HG03159 (cell line): ENCODE results near the gene OTOS.

Experiments
- ATAC-seq: cut with Tn5 transposase; IDR thresholded peaks from one replicate; pipeline ENCODE4 v1.9.1; 2021; ENCODE audit warnings: mild to moderate bottlenecking, moderate library complexity; ENCODE audit not compliant: unreplicated experiment

Gene OTOS

DNA sequence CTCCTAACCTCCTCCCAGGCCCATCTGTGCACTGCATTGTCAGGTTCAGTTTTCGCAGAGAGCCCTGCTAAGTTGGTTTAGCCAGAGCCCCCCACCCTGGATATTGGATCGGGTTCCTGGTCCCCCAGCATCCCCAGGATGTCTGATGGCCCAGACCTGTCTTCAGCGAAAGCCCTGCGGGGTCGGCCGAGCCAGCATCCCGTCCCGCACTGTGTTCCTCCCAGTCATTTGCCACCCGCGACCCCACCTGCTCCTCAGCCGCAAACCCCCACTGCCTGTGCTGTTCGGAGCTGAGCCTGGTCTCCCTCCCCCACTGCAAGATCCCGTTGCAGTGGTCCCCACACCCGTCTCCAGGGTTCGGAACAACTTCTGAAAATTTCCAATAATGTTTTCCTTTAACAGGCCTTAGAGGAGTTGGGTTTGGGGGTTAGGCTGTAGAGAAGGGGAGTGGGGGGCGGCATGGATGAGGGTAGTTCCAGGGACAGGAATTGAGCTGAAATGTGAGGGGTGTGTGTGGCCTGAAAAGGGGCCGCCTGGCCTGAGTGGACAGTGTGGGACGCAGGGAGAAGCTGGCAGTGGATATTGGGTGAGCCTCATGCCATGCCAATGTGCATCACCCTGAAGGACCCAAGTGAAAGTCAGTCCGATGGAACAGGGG is 2.7 kb downstream of the OTOS start:
- ATAC-seq = no peak

DNA sequence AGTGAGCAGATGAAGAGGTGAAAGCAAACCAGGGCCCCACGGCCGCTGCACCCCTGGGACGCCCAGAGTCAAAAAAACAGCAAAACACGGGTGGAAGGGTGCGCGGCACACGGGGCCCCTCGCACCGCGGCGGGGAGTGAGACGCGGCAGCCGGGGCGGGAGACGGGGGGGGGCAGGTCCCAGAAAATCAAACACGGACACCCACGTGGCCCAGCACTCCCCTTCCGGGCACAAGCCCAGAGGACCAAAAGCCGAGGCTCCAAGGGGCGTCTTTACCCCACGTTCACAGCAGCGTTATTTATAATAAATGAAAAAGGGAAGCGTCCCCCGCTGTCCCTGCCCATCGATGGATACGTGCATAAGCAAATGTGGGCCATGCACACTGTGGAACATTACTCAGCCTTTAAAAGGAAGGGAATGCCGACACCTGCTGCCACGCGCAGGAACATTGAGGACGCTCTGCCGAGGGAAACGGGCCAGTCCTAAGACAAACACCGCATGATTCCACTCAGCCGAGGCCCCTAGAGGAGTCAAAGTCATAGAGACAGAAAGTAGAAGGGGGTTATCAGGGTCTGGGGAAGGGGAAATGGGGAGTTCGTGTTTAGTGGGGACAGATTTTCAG is 3.7 kb downstream of the OTOS start:
- ATAC-seq = peak; percentile 5

DNA sequence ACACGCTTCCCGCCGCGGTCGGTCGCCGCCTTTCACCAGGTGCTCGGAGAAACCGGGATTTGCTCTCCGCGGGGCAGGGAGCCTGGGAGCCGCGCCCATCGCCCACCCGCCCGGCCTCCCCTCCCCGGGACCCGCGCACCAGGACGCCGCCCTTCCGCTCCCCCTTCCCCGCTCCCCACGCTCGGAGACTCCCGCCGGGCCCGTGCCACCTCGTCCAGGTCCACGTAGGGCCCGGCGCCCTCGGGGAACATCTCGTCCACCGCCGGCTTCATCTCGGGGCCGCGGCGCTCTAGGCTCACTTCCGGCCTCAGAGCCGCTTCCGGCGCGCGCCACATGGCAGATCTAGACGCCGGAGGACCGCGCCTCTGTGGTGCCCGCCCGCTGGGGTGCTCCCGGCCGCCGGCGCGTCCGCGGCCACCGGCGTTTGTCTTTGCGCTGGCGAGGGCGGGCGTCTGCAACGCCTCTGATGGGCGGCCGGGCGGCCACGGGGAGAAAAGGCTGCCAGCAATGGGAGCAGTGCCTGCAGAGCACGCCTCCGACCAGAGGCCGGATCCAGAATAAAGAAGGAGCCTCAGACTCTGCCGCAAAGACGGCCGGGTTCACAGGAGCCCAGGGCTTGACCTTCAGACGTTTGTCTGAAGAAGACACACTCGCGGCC is 4.3 kb downstream of the OTOS start, which contains the start of gene COPS9:
Gene COPS9 (minus strand): TSS at position 293 of the 658 bp plus-strand sequence. CDS start 21 bp downstream, at position 272.
- ATAC-seq = peak; percentile 90

DNA sequence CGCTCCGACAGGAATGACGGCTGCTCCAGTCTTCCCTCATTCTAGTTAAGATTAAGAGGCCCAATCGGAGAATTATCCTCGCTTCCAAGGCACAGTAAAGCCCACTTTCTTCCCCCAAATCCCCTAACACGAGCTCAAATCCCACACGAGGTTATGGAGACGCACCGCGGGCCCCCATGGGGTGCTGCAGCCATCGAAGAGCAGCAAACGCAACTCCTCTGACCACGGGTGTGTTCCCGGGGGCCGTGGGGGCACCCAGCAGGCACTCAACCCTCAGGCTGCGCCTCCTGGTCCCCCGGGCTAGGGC is 4.8 kb downstream of the OTOS start:
- peak; percentile 38 for ATAC-seq

DNA sequence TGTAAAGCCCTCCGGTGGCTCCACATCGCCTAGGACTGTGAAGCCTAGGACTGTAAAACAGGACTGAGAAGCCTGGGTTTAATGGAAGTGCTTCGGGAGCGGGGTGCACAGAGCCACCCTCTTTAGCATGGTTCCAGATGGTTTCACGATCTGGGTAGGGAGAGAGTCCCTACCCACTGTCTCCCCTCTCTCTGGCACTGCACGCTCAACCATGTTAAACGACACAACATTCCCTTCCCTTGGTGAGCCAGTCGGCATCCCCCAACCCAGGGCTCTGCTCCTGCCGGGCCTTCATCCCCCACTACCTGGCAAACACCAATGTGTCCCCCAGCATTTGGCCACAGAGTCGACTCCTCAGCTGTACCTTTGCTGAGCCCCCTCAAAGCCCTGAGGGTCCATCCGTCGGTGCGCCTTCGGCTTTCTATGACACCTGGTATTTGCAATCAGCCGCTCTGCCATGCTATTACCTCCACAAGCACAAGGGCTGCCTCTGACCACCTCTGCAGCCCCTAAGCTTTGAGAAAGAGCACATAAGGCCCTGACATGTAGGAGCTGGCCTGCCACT is 5.4 kb downstream of the OTOS start:
- ATAC-seq = no peak

DNA sequence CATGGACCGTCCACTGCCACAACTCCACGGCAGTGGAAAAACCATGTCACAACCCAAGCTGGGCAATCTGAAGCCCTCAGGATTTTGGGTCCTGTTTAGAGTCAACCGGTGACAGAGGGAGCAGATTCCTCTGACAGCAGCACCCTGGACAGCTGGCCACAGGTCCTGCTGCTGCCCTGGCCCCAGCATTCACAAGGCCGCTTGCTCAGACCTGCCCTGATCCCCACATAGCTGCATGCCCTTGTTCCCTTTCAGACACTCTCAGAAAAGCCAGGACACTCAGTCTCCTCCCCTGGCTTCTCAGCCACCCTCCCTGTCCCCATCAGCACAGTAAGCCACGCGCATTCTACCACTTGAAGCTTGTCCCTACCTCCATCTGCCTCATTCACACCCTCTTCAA is 6.0 kb downstream of the OTOS start:
- no peak for ATAC-seq

DNA sequence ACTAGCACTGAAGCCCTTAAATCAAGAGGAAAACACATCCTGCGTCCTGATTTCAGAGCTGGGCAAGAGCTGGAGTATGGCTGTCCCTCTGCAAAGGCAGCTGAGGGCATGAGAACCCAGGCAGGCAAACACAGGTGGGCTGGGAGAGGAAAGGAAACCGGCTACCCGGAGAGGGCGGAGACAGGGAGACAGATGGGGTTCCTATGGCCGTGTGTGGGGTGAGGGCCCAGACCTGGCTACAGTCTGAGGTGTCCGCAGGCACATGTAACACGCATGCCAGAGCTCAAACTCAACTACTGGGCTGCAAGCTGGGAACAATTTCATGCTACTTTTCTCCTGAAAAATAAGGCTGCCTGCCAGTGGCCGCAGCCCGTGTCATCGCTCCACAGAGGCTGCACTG is 7.1 kb downstream of the OTOS start:
- no peak for ATAC-seq

DNA sequence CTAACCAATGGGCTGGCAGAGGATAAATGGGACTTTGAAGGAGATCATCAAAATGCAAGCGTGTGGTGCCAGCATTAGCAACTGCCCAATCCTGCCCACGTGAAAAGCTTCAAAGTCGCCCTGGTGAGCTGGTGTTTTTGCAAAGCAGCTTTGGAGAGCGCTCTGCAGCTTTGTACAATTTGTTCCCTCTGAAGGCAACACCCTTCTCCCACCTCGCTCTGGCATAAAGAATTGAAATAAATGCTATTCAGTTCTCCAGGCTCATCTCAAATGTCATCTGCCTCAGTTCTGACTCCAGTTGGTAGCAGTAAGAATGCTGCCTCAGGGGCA is 7.8 kb downstream of the OTOS start:
- no peak for ATAC-seq

DNA sequence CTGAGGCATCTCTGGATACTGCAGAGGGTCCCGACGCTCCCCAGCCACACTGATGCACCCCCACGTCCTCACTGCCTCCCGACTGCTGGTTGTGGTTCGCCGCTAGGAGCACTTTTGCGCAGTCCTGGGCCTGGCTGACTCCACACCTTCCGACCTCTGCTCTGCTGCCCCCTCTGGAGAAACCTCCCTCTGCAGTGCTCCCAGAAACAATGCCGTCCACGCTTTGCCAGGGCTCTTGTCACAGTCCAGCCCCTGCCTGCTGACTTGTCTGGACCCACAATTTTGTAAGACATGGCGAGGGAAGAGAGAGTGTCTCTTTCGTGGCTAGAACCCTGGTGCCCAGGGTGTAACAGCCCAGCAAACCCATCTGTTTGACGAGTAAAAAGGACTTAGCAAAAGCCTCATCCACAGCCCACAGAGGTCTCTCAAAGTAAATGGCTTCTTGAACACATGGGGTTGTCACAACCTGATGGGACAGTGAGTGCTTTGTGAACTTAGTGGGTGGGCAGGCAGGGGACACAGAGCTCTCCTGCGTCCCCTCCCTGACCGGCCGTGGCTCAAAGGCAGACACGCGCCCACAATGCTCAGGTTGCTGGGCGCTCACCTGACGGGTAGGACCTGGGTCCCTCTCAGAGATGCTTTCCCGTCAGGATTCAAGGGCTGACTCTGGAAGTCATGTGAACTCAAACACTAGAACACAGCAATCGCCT is 8.4 kb downstream of the OTOS start:
- ATAC-seq = no peak

DNA sequence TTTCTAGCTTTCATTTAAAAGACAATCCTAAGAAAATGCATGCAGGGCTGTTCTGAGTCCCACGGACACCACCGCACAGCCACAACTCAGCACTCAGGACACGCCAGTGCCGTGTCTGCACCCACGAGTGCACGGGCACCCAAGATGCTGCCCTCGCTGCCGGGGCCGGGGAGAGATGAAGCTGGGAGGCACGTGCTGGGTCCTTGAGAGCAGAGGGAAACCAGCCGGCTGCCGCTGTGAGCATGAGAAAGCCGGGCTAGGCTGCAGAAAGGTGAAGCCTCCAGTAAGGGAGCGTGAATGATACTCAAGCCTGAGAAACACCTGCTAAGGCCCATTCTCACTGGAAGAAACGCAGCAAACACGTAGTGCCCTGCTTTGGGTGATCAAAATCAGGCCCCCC is 9.2 kb downstream of the OTOS start:
- no peak for ATAC-seq

DNA sequence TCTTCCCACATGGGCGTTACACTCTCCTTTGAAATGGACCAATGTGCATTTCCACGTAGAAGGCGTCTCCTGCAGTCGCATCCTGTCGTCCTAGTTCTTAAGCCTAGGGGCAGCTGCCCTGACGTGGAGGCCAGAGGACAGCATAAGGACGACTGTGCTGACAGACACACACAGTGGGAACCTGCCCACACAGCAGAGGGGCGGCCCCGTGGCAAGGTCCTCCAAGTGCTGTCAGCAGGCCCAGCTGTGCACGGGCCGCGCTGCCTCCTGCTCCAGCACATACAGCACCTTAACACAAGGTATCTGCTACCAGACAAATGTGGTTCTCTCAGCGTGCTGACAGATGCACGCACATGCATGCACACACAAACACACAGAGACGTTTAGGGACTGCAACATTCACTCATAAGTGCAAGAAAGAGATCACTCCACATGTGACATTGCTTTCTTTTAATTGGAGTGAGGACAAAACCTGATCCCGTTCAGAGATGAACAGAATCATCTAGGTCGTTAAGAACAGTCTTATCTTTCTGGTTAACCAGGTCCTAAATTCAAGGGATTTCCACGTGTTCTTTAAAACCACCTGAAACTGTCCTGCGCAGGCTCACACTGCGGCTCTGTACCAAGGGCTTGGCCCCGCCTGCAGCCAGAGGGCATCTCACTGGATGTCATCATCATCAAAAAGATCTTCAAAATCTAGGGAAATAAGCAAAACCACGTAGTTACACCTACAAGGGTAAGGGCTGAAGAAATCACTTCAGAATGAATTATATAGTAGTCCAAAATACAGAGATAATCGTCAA is 9.9 kb downstream of the OTOS start:
- no peak for ATAC-seq

DNA sequence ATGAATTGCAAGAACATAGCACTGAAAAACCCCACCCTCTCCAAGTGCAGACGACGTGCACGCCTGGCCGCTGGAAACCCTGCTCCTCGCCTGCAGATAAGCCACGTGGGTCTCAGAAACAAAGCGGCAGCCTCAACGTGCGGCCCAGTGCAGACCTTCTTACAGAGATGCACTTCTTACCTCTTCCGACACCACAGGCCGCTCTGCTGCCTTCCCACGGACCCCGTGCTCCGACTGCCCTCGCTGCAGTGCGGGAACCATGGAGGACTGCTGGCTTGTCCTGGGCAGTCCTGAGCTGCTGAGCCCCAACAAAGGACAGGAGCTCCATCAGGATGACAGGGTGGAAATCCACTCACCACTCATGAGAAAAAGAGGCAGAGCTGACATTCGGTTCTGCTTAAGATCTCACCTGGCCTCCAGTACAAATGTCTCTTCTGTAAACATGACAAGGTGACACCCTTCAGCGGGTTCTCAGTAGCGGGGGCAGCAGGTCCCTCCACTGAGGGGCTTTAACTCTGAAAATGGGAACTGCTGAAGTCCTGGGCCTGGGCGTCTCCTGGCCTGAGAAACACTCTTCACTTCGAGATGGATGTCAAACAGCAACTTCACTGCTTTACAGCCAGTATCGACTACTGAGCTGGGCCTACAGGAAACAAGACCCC is 10.6 kb downstream of the OTOS start:
- ATAC-seq = no peak

DNA sequence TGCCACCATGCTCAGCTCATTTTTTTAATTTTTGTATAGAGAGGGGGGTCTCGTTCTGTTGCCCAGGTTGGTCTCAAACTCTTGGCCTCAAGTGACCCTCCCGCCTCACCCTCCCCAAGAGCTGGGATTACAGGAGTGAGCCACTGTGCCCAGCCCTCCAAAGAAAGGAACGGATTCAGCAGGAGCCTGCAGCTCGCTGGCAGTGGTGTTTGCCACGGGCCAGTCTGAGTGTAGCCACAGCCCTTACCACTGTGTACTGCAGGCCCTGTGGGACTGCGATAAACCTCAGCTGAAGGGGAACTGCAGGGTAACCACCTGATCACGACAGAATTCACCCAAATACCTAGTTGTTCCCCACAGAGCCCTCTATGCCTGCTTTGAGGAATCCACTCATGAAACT is 11.1 kb downstream of the OTOS start:
- ATAC-seq = no peak

DNA sequence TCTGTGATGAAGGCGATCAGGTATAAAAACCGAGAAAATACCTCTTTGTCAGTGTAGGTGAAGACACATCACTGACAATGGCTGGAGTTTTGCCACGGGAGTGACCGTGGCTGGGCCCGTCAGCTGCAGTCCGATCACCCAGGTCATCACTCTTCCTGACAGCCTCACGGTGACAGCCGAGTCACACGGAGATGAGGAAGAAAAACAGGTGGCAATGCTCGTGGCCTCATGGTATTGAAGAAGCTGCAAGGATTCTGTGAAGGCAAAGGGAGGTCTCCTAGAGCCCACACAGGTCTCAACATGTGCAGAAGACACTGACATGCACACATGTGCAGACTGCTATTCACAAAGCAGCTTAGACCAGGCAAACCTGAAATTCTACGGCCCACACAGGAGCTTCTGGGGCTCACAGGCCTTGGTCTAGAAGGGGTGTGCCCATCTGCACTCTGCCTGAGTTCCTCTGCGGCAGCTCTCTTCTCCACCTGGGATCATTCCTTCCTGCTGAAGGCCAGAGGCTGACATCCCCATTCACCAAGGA is 11.8 kb downstream of the OTOS start:
- no peak for ATAC-seq

DNA sequence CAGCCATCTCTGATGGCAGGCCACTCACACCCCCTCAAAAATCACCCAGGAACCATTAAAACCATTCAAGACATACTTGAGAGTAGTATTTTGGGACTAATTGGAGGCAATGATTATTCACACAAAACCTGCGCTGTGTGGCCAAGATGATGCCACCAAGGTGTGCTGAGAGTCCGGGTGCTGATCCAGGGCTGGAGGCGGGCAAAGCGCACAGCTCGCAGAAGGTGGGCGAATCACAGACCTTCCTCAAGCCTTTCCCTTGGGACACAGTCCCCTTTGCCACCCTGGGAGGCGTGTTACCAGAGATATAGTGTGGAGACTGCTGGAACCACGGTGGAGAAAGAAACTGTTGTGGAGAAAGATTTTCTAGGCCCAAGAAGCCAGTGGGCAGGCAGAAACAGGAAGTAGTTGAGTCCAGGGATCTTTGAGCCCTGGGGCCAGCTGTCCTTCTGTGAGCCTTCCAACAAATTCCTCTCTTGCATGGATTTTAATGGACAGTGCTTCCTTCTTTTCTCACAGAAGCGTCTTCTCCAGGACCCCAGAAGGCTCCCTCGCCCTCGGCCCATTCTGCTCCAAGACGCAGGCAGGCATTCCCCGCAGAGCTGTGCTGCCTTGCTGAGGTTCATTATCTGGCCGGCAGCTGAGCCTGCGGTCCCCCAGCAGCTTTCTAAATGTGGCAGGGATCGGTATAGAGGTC is 12.4 kb downstream of the OTOS start:
- ATAC-seq = no peak

DNA sequence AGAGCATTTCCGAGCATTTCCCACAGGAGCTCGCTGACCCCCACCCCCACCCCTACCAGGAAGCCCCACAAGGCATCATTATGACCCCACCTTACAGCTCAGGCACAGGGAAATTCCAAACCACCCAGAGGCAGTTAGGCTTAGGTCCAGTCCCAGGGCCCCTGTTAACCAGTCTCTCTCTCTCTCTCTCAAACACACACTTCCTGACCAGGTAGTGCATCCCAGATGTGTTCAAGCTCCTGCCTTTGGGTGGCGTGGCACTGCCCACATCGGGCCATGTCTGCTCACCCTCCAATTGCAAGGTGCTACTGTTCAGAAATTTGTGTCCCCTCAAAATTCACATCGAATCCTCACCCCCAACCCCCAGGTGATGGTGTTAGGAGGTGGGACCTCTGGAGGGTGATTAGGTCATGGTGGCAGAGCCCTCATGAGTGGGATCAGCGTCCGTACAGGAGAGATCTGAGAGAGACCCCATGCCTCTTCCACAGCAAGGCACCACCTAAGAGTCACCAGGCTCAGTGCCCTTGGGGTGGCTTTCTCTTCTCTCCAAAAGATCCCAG is 13.2 kb downstream of the OTOS start:
- ATAC-seq = no peak

DNA sequence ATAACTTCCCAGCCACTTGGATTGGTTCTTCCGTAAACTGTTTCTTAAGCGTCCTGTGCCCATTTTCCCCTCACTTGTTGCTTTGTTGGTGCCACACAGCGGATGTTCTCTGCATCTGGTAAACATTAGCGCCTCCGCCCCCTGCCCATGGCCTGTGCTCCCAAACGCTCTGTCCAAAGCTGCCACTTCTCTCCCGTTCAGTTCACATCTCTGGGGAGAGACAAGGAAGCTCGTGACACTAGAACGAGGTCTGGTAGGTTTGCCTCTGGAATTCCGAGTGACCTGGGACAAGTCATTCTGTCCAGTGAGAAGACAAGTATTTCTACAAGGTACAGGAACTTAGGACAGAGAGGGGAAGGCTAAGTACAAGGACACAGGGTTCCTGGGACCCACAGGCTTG is 13.7 kb downstream of the OTOS start:
- ATAC-seq = no peak

DNA sequence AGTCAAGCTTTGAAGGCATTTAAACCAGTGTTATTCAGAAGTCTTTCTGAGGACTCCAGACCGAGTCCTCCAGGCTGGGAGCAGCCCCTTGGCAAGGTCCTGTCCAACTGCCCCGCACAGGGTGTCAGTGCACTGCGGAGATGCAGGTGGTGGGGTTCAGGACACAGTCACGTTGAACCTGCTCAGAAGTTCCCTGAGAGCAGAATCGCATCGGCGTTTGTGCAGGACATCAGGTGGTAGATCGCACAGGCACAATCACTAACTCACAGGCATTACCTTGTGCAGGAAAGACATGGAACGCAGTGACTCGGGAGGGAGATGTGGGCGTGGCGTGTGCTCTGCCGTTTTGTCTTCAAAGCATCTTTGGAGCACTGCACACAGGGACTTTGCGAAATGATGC is 14.7 kb downstream of the OTOS start:
- no peak for ATAC-seq

DNA sequence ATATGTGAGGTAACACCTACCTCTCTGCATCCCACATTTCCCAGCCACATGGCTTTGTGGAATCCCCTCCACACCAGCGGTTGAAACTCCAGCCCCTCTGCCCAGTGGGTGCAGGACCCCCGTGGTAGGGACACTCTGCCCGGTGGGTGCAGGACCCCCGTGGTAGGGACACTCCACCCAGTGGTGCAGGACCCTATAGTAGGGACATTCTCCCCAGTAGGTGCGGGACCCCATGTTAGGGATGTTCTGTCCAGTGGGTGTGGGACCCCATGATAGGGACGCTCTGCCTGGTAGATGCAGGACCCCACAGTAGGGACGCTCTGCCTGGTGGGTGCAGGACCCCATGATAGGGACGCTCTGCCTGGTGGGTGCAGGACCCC is 15.8 kb downstream of the OTOS start:
- no peak for ATAC-seq
